A549 (cell line): ENCODE measurements around the gene RBM10. TPM values are rescaled to one million over a fixed set of nuclear protein-coding genes. Genes with fewer than 3 reads are reported as not detected.
A peak's percentile ranks its signal among the peaks of the same experiment; 100 is the strongest.
"Not testable (repeated sequence)": the region's sequence is repeated elsewhere in the genome, so short reads cannot be mapped to it uniquely, and the experiment has no call there.

Experiments used
- ATAC-seq, 2 experiments: fragments of 200-7000 bp in 1 of 2; fragments of >200 bp in 1 of 2; cut with Nextera tagmentation in 1 of 2; cut with Tn5 transposase in 1 of 2; 3 replicates each; pipeline versions ENCODE4 v1.8.0 to v1.9.1; 2018 to 2020; ENCODE audit warnings: mild to moderate bottlenecking in 1 of 2, moderate library complexity in 1 of 2
- CTCF ChIA-PET: fragments of 300-600 bp; sonication (Branson Sonifier 250); formaldehyde crosslinking; extraction: SDS; loops from one replicate; lab custom pipeline; 2021; ENCODE audit warnings: antibody characterized with exemption, inconsistent platforms; lab: Yijun Ruan, JAX
- POLR2A ChIA-PET: fragments of 350-600 bp; formaldehyde crosslinking; extraction: SDS; loops from one replicate; lab custom pipeline; 2021; ENCODE audit warnings: antibody characterized with exemption, inconsistent platforms; lab: Yijun Ruan, JAX
- DNase-seq, 2 experiments: peaks; one replicate each; pipeline versions ENCODE4 v3.0.0 to v3.0.0-alpha.2; 2011 to 2016; ENCODE audit warnings: low read depth in 1 of 2, low spot score in 1 of 2
- FAIRE-seq: peaks from 2 replicates; lab custom pipeline; 2011; peaks lifted over from hg19 to GRCh38; lab: Jason Lieb, UNC
- H3K27ac ChIP-seq, 2 experiments: fragments of >200 bp; sonication (Bioruptor Twin); formaldehyde crosslinking; 3 replicates each; pipeline ENCODE4 v1.5.1; 2016 to 2017
- H3K4me1 ChIP-seq: fragments of >200 bp; sonication (Bioruptor Twin); formaldehyde crosslinking; 3 replicates; pipeline ENCODE4 v1.6.1; 2016
- H3K4me2 ChIP-seq: fragments of >200 bp; sonication (Bioruptor Twin); formaldehyde crosslinking; 3 replicates; pipeline ENCODE4 v1.6.1; 2016
- H3K4me3 ChIP-seq: fragments of >200 bp; sonication (Bioruptor Twin); formaldehyde crosslinking; 3 replicates; pipeline ENCODE4 v1.5.1; 2016
- H3K9me3 ChIP-seq: fragments of >200 bp; sonication (Bioruptor Twin); formaldehyde crosslinking; 3 replicates; pipeline ENCODE4 v1.6.1; 2016
- CHD2 ChIP-seq: fragments of 150-350 bp; IDR thresholded peaks from 2 replicates; pipeline ENCODE4 v1.6.1; 2014; ENCODE audit warnings: low read length; ENCODE audit not compliant: partially characterized antibody
- EP300 ChIP-seq, 2 experiments: fragments of >200 bp; sonication (Bioruptor Twin); formaldehyde crosslinking; IDR thresholded peaks; 2 replicates in 1 of 2; 3 replicates in 1 of 2; pipeline ENCODE4 v1.6.1; 2016 to 2017
- KDM1A ChIP-seq: fragments of 200-600 bp; sonication (generic); IDR thresholded peaks from 2 replicates; pipeline ENCODE4 v1.6.1; 2016; ENCODE audit warnings: low read depth, mild to moderate bottlenecking
- KDM5A ChIP-seq: fragments of 200-600 bp; sonication (generic); IDR thresholded peaks from 2 replicates; pipeline ENCODE4 v1.6.1; 2016; ENCODE audit warnings: antibody characterized with exemption, mild to moderate bottlenecking
- MYC ChIP-seq: IDR thresholded peaks from 2 replicates; pipeline ENCODE4 v1.6.1; 2012; ENCODE audit warnings: mild to moderate bottlenecking, inconsistent platforms, low read length, improper control_type of control experiment, borderline replicate concordance
- RAD21 ChIP-seq, 2 experiments: fragments of >200 bp in 1 of 2; sonication (Bioruptor Twin) in 1 of 2; formaldehyde crosslinking in 1 of 2; IDR thresholded peaks in 1 of 2; conservative IDR thresholded peaks in 1 of 2; 2 replicates in 1 of 2; 3 replicates in 1 of 2; pipeline ENCODE4 v1.6.1; 2012 to 2018; ENCODE audit warnings: inconsistent platforms in 1 of 2
- RNF2 ChIP-seq: fragments of 200-600 bp; sonication (generic); IDR thresholded peaks from 2 replicates; pipeline ENCODE4 v1.6.1; 2016; ENCODE audit warnings: low read depth, mild to moderate bottlenecking, antibody characterized with exemption, moderate library complexity, borderline replicate concordance
- SMC3 ChIP-seq: fragments of >200 bp; sonication (Bioruptor Twin); formaldehyde crosslinking; IDR thresholded peaks from 3 replicates; pipeline ENCODE4 v1.6.1; 2018; ENCODE audit warnings: inconsistent platforms
- ZFP36 ChIP-seq: fragments of 450-650 bp; IDR thresholded peaks from 2 replicates; pipeline ENCODE4 v1.6.1; 2014; ENCODE audit warnings: borderline replicate concordance; ENCODE audit not compliant: partially characterized antibody
- ZSCAN20 ChIP-seq: fragments of 250-450 bp; sonication (Bioruptor Pico); IDR thresholded peaks from 2 replicates; pipeline ENCODE4 v1.8.0; 2022; ENCODE audit warnings: mild to moderate bottlenecking, moderate library complexity
- WGBS: methylation state at CpG from one replicate; pipeline ENCODE4 v1.1.6; 2017; ENCODE audit errors: missing lambda C conversion rate; 5-methylcytosine and 5-hydroxymethylcytosine counted together
- polyA plus RNA-seq, 4 experiments: library from polyadenylated mRNA; depleted of rRNA in 3 of 4; stranded (reverse); fragments of >200 nt; fragmentation: RNase III in 1 of 4; extraction: RNeasy Plus Mini Kit Qiagen cat#74134 plus additional on column Dnase treatment in 1 of 4; gene quantifications; 2 replicates in 3 of 4; 3 replicates in 1 of 4; pipeline ENCODE4 v1.2.3, GENCODE V29; 2011 to 2017
- TF ChIP-seq, protein P1 (sequence below): fragments of 250-450 bp; sonication (Bioruptor Pico); IDR thresholded peaks from 2 replicates; pipeline ENCODE4 v1.5.0; 2020; ENCODE audit warnings: low read depth, mild to moderate bottlenecking, moderate library complexity
- TF ChIP-seq, protein P2 (sequence below): fragments of 200-600 bp; sonication (generic); IDR thresholded peaks from 2 replicates; pipeline ENCODE4 v1.6.1; 2016; ENCODE audit warnings: antibody characterized with exemption, mild to moderate bottlenecking, moderate library complexity
- TF ChIP-seq, protein P3 (sequence below): IDR thresholded peaks from 2 replicates; pipeline ENCODE4 v1.6.1; 2012
- TF ChIP-seq, protein P4 (sequence below): fragments of >200 bp; sonication (Bioruptor Twin); formaldehyde crosslinking; IDR thresholded peaks from 3 replicates; pipeline ENCODE4 v1.5.1; 2016
- TF ChIP-seq, protein P5 (sequence below): fragments of 150-350 bp; IDR thresholded peaks from 2 replicates; pipeline ENCODE4 v1.6.1; 2014; ENCODE audit warnings: low read depth, mild to moderate bottlenecking, low read length

RBM10 gene
- polyA plus RNA-seq, 2 of the 4 experiments (the other 2 are of a cell fraction) = 21.1 to 29.8 TPM

DNA sequence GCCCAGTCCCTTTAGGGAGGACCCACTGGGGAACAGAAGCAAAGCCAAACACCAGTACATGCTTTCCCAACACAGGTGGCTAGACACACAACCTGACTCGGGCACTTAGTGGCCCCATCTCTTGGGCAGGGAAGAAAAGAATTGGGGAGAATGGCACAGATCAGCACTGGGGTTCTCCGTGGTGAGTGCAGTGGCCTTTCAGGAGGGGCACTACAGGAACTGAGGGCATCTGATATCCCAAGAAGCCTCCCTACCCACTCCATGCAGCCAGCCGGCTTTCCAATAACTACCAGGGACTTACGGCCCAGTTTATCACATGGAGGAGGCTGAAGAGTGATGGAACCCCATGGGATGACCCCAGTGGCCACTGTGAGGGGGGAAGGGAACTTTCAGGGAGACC is 43.8 kb upstream of the RBM10 start (continued):
- TF ChIP-seq, protein P1, sequence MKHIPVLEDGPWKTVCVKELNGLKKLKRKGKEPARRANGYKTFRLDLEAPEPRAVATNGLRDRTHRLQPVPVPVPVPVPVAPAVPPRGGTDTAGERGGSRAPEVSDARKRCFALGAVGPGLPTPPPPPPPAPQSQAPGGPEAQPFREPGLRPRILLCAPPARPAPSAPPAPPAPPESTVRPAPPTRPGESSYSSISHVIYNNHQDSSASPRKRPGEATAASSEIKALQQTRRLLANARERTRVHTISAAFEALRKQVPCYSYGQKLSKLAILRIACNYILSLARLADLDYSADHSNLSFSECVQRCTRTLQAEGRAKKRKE (CRISPR knock-in tag) = no peak
- TF ChIP-seq, protein P2, sequence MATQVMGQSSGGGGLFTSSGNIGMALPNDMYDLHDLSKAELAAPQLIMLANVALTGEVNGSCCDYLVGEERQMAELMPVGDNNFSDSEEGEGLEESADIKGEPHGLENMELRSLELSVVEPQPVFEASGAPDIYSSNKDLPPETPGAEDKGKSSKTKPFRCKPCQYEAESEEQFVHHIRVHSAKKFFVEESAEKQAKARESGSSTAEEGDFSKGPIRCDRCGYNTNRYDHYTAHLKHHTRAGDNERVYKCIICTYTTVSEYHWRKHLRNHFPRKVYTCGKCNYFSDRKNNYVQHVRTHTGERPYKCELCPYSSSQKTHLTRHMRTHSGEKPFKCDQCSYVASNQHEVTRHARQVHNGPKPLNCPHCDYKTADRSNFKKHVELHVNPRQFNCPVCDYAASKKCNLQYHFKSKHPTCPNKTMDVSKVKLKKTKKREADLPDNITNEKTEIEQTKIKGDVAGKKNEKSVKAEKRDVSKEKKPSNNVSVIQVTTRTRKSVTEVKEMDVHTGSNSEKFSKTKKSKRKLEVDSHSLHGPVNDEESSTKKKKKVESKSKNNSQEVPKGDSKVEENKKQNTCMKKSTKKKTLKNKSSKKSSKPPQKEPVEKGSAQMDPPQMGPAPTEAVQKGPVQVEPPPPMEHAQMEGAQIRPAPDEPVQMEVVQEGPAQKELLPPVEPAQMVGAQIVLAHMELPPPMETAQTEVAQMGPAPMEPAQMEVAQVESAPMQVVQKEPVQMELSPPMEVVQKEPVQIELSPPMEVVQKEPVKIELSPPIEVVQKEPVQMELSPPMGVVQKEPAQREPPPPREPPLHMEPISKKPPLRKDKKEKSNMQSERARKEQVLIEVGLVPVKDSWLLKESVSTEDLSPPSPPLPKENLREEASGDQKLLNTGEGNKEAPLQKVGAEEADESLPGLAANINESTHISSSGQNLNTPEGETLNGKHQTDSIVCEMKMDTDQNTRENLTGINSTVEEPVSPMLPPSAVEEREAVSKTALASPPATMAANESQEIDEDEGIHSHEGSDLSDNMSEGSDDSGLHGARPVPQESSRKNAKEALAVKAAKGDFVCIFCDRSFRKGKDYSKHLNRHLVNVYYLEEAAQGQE = no peak
- TF ChIP-seq EP300 (IDR thresholded peaks at IDR 0.05) = no peak
- TF ChIP-seq, protein P3, sequence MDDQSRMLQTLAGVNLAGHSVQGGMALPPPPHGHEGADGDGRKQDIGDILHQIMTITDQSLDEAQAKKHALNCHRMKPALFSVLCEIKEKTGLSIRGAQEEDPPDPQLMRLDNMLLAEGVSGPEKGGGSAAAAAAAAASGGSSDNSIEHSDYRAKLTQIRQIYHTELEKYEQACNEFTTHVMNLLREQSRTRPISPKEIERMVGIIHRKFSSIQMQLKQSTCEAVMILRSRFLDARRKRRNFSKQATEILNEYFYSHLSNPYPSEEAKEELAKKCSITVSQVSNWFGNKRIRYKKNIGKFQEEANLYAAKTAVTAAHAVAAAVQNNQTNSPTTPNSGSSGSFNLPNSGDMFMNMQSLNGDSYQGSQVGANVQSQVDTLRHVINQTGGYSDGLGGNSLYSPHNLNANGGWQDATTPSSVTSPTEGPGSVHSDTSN = no peak

DNA sequence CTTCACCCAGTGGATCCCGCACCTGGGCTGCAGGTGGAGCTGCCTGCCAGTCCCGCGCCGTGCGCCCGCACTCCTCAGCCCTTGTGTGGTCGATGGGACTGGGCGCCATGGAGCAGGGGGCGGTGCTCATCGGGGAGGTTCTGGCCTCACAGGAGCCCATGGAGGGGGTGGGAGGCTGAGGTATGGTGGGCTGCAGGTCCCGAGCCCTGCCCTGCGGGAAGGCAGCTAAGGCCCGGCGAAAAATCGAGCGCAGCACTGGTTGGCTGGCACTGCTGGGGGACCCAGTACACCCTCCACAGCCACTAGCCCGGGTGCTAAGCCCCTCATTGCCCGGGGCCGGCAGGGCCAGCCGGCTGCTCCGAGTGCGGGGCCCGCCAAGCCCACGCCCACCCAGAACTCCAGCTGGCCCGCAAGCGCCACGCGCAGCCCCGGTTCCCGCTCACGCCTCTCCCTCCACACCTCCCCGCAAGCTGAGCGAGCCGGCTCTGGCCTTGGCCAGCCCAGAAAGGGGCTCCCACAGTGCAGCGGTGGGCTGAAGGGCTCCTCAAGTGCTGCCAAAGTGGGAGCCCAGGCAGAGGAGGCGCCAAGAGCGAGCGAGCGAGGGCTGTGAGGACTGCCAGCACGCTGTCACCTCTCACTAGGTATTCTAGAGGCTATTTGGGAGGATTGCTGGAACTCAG is 33.9 kb upstream of the RBM10 start:
- H3K4me2 ChIP-seq, H3K4me3 ChIP-seq, FAIRE-seq, H3K9me3 ChIP-seq, ATAC-seq, DNase-seq, POLR2A ChIA-PET, H3K27ac ChIP-seq, H3K4me1 ChIP-seq: not testable (repeated sequence)
- WGBS = 92% methylated on average over 6 of the region's 40 CpGs
- CTCF ChIA-PET = interaction anchor here (1.1 to 1.7 kb wide), 2 partner anchors 8 to 16 kb away, joined by 3 read pairs; no protein-coding TSS in a partner anchor

DNA sequence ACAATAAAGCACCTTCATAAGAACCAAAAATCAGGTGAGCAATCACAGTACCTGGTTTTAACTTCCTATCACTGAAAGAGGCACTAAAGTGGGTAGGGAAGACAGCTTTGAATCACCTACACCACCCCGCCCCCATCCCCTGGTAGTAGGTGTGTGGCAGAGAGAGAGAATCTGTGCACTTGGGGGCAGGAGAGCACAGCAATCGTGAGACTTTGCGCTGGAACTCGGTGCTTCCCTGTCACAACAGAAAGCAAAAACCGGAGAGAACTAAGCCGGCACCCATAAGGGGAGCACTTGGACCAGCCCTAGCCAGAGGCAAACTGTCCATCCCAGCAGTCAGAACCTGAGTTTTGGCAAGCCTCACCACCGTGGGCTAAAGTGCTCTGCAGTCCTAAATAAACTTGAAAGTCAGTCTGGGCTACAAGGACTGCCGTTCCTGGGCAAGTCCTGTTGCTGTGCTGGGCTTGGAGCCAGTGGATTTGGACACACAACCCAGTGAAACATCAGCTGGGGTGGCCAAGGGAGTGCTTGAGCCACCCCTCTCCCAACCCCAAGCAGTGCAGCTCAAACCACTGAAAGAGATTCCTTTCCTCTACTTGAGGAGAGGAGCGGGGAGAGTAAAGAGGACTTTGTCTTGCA is 32.6 kb upstream of the RBM10 start:
- ATAC-seq = peak in 1 of 2 experiments; percentile 33; a peak in 1 of 6 replicates
- WGBS = 71% methylated on average over 7 of the region's 9 CpGs
- Histone ChIP-seq H3K4me1 (no peaks in the 10 kb centered on the region), H3K4me3 (no peak overlapping the region), H3K9me3 (no peaks in the 10 kb centered on the region), H3K4me2 (no peak overlapping the region), H3K27ac (no peak overlapping the region)
- CTCF ChIA-PET = interaction anchor here (0.7 to 1.1 kb wide), 2 partner anchors 10 to 19 kb away, joined by 3 read pairs; no protein-coding TSS in a partner anchor
- FAIRE-seq = no peak
- POLR2A ChIA-PET = interaction anchor here (0.9 kb wide), 1 partner anchor 17 kb away, joined by 3 read pairs; no protein-coding TSS in a partner anchor
- DNase-seq = no peak
- TF ChIP-seq RNF2 (no peak), ZSCAN20 (CRISPR knock-in tag) (no peak), MYC (no peak), KDM5A (no peak), KDM1A (no peak), RAD21 (conservative IDR thresholded peaks at IDR 0.05 in 1 of 2, IDR thresholded peaks at IDR 0.05 in 1 of 2) (no peak), ZFP36 (no peak), CHD2 (no peak), SMC3 (no peak)
- TF ChIP-seq, protein P3 = no peak
- TF ChIP-seq, protein P4, sequence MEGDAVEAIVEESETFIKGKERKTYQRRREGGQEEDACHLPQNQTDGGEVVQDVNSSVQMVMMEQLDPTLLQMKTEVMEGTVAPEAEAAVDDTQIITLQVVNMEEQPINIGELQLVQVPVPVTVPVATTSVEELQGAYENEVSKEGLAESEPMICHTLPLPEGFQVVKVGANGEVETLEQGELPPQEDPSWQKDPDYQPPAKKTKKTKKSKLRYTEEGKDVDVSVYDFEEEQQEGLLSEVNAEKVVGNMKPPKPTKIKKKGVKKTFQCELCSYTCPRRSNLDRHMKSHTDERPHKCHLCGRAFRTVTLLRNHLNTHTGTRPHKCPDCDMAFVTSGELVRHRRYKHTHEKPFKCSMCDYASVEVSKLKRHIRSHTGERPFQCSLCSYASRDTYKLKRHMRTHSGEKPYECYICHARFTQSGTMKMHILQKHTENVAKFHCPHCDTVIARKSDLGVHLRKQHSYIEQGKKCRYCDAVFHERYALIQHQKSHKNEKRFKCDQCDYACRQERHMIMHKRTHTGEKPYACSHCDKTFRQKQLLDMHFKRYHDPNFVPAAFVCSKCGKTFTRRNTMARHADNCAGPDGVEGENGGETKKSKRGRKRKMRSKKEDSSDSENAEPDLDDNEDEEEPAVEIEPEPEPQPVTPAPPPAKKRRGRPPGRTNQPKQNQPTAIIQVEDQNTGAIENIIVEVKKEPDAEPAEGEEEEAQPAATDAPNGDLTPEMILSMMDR = no peak
- TF ChIP-seq, protein P5, sequence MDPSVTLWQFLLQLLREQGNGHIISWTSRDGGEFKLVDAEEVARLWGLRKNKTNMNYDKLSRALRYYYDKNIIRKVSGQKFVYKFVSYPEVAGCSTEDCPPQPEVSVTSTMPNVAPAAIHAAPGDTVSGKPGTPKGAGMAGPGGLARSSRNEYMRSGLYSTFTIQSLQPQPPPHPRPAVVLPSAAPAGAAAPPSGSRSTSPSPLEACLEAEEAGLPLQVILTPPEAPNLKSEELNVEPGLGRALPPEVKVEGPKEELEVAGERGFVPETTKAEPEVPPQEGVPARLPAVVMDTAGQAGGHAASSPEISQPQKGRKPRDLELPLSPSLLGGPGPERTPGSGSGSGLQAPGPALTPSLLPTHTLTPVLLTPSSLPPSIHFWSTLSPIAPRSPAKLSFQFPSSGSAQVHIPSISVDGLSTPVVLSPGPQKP = no peak

DNA sequence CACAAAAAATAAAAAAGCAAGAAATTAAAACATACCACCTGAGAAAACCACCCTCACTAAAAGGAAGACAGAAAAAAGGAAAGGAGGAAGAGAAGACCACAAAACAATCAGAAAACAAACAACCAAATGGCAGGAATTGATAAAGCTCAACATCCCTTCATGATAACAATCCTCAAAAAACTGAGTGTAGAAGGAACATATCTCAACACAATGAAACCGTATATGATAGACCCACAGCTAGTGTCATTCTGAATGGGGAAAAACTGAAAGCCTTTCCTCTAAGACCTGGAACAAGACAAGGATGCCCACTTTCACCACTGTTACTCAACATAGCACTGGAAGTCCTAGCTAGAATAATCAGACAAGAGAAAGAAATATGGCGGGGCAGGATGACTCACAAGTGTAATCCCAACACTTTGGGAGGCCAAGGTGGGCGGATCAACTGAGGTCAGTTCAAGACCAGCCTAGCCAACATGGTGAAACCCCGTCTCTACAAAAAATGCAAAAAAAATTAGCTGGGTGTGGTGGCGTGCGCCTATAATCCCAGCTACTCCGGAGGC is 28.4 kb upstream of the RBM10 start:
- H3K4me3 ChIP-seq, H3K4me2 ChIP-seq, H3K4me1 ChIP-seq, DNase-seq, POLR2A ChIA-PET, H3K27ac ChIP-seq, CTCF ChIA-PET, FAIRE-seq, H3K9me3 ChIP-seq, ATAC-seq: not testable (repeated sequence)
- 67% methylated on average over 7 of the region's 7 CpGs for WGBS
